Measurements from ENCODE around the gene CDKAL1. TPM values are rescaled to one million over a fixed set of nuclear protein-coding genes. Genes with fewer than 3 reads are reported as not detected.

Gene CDKAL1
- polyA plus RNA-seq, 1 donor from 2014 or later = 29.2 TPM

DNA sequence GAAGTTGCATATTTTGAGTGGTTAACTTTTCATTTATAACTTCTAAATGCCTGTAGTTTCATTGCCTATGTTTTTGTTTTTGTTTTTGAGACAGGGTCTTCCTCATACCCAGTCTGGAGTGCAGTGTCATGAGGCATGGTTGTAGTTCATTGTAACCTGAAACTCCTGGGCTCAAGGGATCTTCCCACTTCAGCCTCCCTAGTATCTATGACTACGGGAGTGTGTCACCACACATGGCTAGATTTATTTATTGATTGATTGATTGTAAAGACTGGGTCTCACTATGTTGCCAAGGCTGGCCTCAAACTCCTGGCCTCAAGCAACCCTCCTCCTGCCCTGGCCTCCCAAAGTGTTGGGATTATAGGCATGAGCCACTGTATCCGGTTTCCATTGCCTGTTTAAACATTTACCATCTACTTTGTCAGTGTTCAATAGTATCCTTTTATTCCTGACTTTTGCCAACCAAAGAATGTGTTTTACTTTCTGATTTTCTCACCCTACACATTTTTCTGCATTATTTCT, 144.6 kb downstream of the CDKAL1 start:
- Mint-ChIP-seq H3K27me3 (no peaks in the 10 kb centered on the region), H3K4me1 (peaks cover 11 to 22% (median 21%) of the 10 kb centered on the region in 3 donors), H3K36me3 (peaks cover 2% of the 10 kb centered on the region), H3K9me3 (no peaks in the 10 kb centered on the region), H3K27ac (no peak overlapping the region), H3K4me3 (no peak overlapping the region)

DNA sequence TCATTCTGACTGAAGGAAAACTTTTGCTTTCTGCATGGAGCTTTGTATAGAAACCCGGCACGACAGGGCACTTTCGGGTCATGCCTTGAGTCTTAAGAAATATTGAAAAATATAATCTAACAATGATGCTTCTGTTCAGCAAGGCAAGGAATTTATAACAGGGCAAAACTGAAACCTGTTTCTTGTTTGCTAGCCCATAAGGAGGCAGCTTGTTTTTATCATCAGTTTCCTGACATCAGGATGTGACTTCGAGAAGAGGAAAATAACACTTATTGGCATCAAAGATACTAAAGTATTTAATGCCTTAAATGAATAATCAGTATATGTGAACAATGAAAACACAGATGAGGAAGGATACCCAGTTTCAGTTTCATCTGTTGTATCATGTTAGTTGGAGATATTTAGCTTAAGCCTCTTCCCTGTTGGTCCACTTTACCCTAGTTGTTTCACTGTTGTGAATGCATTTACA, 146.5 kb downstream of the CDKAL1 start:
- H3K36me3 Mint-ChIP-seq = no peaks in the 10 kb centered on the region
- H3K9me3 Mint-ChIP-seq = no peaks in the 10 kb centered on the region
- peaks cover 8 to 23% (median 23%) of the 10 kb centered on the region in 3 donors for H3K4me1 Mint-ChIP-seq
- no peak overlapping the region for H3K27ac Mint-ChIP-seq
- no peak overlapping the region for H3K4me3 Mint-ChIP-seq
- no peaks in the 10 kb centered on the region for H3K27me3 Mint-ChIP-seq

DNA sequence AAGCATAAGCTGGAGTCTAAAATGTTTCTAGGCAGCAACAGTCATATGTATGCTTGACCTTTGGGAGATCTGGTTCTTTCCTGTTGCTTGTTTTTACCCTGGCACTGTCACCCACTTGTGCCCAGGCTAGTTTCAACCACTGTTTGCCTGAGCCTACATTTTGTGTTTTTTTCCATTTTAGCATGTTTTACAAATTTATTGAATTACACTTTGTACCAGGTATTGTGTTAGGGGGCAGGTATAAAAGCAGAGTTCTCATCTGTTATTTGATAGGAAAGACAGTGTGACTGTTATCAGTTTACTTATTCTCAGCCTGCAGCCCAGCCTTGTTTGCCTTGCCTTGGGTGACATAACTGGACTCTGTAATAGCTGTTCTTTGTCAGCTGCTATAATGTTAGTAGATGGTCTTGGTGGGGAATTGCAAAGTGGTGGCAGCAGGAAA, 147.0 kb downstream of the CDKAL1 start:
- Mint-ChIP-seq H3K9me3 (no peaks in the 10 kb centered on the region), H3K36me3 (no peaks in the 10 kb centered on the region), H3K27me3 (no peaks in the 10 kb centered on the region), H3K4me3 (no peak overlapping the region), H3K4me1 (peaks cover 10 to 24% (median 23%) of the 10 kb centered on the region in 3 donors), H3K27ac (peak overlapping the region in 1 of 3 donors; percentile 18)

DNA sequence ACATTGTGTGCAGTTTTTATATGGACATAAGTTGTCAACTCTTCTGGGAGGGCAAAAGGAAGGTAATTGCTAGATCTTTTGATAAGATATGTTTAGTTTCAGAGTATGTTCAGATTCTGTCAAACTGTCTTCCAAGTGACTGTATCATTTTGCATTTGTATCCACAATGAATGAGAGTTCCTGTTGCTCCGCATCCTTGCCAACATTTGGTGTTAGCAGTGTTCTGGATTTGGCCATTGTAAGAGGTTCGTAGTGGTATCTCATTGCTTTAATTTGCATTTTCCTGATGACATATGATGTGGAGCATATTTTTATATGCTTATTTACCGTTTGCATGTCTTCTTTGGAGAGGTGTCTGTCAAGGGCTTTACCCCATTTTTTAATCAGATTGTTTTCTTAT, 150.2 kb downstream of the CDKAL1 start:
- Mint-ChIP-seq H3K4me1 (peaks cover 21 to 29% (median 27%) of the 10 kb centered on the region in 3 donors), H3K36me3 (no peaks in the 10 kb centered on the region), H3K4me3 (no peak overlapping the region), H3K9me3 (no peaks in the 10 kb centered on the region), H3K27me3 (no peaks in the 10 kb centered on the region), H3K27ac (no peak overlapping the region)

DNA sequence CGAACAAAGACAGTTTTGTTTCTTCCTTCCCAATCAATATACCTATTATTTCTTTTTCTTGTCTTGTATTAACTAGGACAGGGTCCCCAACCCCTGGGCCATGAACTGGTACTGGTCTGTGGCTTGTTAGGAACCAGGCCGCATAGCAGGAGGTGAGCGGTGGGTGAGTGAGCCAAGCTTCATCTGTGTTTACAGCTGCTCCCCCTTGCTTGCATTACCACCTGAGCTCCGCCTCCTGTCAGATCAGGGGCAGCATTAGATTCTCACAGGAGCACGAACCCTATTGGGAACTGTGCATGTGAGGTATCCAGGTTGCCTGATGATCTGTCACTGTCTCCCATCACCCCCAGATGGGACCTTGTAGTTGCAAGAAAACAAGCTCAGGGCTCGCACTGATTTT, 151.9 kb downstream of the CDKAL1 start:
- peaks cover 1% of the 10 kb centered on the region for H3K36me3 Mint-ChIP-seq
- peaks cover 16 to 22% (median 22%) of the 10 kb centered on the region in 3 donors for H3K4me1 Mint-ChIP-seq
- no peak overlapping the region for H3K4me3 Mint-ChIP-seq
- no peaks in the 10 kb centered on the region for H3K27me3 Mint-ChIP-seq
- H3K27ac Mint-ChIP-seq = no peak overlapping the region
- H3K9me3 Mint-ChIP-seq = no peaks in the 10 kb centered on the region

DNA sequence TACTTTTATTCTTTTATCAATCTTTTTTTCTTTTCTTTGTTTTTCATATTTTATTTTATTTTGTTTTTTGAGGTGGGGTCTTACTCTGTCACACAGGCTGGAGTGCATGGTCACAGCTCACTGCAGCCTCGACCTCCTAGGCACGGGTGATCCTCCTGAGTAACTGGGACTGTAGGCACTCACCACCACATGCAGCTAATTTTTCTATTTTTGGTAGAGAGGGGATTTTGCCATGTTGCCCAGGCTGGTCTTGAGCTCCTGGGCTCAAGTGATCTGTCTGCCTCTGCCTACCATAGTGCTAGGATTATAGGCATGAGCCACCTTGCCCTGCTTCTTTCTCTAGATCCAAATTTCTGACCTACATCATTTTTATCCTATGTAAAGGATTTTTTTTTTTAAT, 153.2 kb downstream of the CDKAL1 start:
- Mint-ChIP-seq H3K9me3 (no peaks in the 10 kb centered on the region), H3K27ac (peak overlapping the region in 1 of 3 donors; percentile 17), H3K27me3 (no peaks in the 10 kb centered on the region), H3K4me1 (peaks cover 15 to 21% (median 17%) of the 10 kb centered on the region in 3 donors), H3K4me3 (no peak overlapping the region), H3K36me3 (peaks cover 2% of the 10 kb centered on the region)

DNA sequence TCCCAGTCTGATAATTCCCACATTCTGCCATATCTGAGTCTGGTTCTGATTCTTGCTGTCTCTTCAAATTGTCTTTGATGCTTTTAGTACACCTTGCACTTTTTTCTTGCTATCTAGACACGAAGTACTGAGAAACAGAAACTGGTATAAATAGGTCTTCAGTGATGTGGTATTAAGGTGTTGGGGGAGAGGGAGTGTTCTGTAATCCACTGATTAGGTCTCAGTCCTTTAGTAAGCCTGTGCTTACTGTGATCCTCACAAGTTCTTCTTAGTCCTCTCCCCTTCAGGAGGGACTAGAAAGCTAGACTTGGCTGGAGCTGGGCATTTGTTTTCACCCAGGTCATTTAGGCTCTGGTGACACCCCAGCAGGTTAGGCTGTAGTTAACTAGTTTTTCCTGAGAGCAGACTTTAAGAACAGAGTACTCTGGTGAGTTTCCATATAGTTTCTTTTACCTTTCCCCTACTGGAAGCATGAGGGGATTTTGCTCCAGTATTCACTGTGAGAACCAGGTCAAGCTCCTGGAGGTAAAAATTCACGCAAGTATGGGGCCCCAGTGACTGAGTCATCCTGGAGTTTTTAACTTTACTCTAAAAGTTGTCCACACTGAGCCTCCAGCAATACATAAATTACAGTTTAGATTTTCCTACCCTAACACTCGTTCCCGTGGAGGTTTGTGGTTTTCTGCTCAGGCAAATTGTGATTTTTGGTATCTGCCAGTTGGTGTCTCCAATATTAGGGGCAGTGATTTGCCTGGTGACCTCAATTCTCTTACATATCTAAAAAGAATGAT, 154.6 kb downstream of the CDKAL1 start:
- no peaks in the 10 kb centered on the region for H3K9me3 Mint-ChIP-seq
- H3K27me3 Mint-ChIP-seq = no peaks in the 10 kb centered on the region
- no peak overlapping the region for H3K27ac Mint-ChIP-seq
- peaks cover 2% of the 10 kb centered on the region for H3K36me3 Mint-ChIP-seq
- H3K4me1 Mint-ChIP-seq = peaks cover 15 to 21% (median 17%) of the 10 kb centered on the region in 3 donors
- peak overlapping the region in 2 of 4 donors; percentile 9 to 40 for H3K4me3 Mint-ChIP-seq

DNA sequence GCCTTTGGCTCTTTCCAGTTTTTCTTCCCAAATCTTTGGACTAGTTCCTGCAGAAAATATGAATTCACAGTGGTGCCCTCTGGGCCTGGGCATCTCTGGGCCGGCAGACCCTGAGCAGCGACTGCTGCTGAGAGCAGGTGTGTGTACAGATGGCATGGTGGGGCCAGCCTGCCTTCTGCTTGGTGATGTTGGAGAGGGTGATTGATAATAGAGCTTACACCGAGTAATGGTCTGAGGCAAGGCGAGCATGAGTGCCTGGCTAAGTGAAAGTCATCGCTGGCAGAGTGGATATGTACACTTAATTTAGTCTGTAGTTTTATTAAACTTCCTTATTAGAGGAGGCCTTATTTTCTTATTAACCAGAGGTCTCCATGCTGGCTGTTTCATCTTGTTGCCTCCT, 156.9 kb downstream of the CDKAL1 start:
- Mint-ChIP-seq H3K4me1 (peaks cover 13 to 16% (median 14%) of the 10 kb centered on the region in 3 donors), H3K27ac (no peak overlapping the region), H3K36me3 (peaks cover 4% of the 10 kb centered on the region), H3K4me3 (no peak overlapping the region), H3K9me3 (no peaks in the 10 kb centered on the region), H3K27me3 (no peaks in the 10 kb centered on the region)

DNA sequence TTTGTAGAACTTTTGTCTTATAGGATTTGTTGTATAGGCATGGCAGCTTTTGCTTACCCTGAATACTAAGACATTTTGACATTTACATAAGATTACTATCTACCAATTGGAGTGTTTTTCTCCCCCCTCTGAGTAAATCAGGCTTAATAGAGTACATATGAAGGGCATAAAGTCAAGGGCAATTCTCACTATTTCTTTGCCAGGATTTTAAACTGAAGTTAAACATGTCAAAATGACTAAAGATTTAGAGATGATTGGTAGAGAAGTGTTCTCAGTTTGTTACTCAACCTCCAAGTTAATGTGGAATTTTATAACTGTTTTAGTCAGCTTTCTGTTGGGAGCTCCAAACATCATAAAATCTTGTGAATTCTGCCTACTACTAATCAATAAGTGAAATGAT, 157.8 kb downstream of the CDKAL1 start:
- no peak overlapping the region for H3K4me3 Mint-ChIP-seq
- H3K27ac Mint-ChIP-seq = no peak overlapping the region
- no peaks in the 10 kb centered on the region for H3K27me3 Mint-ChIP-seq
- H3K9me3 Mint-ChIP-seq = no peaks in the 10 kb centered on the region
- peaks cover 9 to 20% (median 13%) of the 10 kb centered on the region in 3 donors for H3K4me1 Mint-ChIP-seq
- peaks cover 4% of the 10 kb centered on the region for H3K36me3 Mint-ChIP-seq

DNA sequence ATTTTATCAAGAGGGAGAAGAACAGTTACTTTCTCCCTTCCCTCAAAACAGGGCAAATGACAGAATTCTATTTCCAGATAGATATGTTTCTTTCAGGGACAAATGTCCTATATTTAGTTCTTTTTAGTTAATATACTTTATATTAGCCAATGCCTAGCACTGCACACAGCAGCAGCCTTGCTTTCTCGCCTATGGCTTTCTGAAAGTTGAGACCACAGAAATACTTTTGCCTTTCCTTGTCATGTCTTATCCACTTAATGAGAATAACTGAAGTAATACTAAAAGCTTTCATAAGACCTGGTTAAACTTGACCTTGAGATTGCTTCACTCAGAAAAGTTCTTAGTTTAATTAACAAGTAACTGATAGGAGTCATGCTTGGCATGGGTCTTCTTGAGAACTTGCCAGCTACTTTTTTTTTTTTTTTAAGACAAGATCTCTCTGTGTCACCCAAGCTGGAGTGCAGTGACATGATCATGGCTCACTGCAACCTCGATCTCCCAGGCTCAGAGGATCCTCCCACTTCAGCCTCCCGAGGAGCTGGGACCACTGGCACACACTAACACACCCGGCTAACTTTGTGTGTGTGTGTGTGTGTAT, 159.3 kb downstream of the CDKAL1 start:
- H3K9me3 Mint-ChIP-seq = no peaks in the 10 kb centered on the region
- H3K36me3 Mint-ChIP-seq = peaks cover 10% of the 10 kb centered on the region
- H3K4me1 Mint-ChIP-seq = peaks cover 5 to 16% (median 15%) of the 10 kb centered on the region in 3 donors
- H3K4me3 Mint-ChIP-seq = no peak overlapping the region
- no peaks in the 10 kb centered on the region for H3K27me3 Mint-ChIP-seq
- H3K27ac Mint-ChIP-seq = peak overlapping the region in 1 of 3 donors; percentile 60

DNA sequence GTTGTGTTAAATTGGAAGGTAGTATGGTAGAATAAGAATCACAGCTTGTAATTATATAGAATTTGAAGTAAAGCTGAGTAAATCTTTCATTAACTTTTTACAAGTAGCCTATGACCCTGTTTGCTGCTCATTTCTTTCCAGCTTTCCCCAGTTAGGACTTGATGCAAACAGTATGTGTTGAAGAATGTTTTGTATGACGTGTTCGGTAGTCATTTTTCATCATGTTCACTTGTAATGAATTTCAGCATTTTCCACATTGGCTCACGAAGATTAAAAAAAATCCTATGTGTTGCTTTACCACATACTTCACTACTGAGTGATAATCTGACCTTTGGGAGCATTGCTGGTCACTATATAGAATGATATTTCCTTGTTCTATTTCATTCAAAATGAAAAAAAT, 162.4 kb downstream of the CDKAL1 start:
- H3K4me3 Mint-ChIP-seq = no peak overlapping the region
- no peaks in the 10 kb centered on the region for H3K9me3 Mint-ChIP-seq

DNA sequence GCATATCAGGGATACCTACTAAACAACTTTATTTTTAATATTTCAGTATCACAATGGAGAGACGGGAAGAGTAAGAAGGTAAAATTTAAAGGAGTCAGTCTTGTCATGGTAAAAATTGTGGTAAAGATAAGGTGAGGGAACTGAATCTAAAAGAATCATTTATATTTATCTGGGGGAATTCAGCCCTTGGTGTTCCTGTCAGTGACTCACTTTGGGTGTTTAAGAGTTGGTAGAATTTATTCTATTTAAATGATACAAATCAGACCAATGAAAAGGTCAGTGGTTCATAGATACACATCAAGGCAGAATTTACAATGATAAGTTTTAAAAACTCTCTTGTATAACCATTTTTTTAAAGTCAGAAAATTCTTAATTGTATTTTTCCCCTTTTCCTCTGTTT, 164.4 kb downstream of the CDKAL1 start:
- H3K36me3 Mint-ChIP-seq = peaks cover 17% of the 10 kb centered on the region
- H3K4me3 Mint-ChIP-seq = no peak overlapping the region
- H3K4me1 Mint-ChIP-seq = peaks cover 15 to 34% (median 21%) of the 10 kb centered on the region in 3 donors
- no peaks in the 10 kb centered on the region for H3K9me3 Mint-ChIP-seq
- no peak overlapping the region for H3K27ac Mint-ChIP-seq
- no peaks in the 10 kb centered on the region for H3K27me3 Mint-ChIP-seq

More for the DNA sequence above, 162.4 kb downstream of the CDKAL1 start:
- Mint-ChIP-seq H3K36me3 (peaks cover 17% of the 10 kb centered on the region), H3K27ac (peak overlapping the region in 1 of 3 donors; percentile 8), H3K27me3 (no peaks in the 10 kb centered on the region), H3K4me1 (peaks cover 10 to 24% (median 14%) of the 10 kb centered on the region in 3 donors)

DNA sequence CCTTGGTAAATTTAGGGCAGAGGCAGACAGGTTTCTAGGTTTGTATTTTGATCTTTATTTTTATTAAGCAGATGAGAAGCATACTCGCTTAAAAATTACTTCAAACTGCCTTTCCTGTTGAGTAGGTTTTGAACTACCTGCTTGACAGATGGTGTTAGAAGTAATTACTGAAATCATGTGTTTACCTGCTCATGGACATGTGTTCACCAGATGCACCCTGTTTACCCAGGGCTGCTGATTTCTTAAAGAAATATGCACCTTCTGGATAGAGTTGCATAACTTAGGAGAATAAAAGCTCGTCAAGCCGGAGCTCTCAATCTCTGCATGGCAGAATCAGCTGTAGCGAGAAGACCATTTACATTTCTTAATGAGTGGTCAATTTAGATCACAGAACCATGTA, 165.1 kb downstream of the CDKAL1 start:
- Mint-ChIP-seq H3K36me3 (peaks cover 17% of the 10 kb centered on the region), H3K9me3 (no peaks in the 10 kb centered on the region), H3K4me3 (no peak overlapping the region), H3K4me1 (peaks cover 21 to 40% (median 27%) of the 10 kb centered on the region in 3 donors), H3K27me3 (no peaks in the 10 kb centered on the region), H3K27ac (no peak overlapping the region)

DNA sequence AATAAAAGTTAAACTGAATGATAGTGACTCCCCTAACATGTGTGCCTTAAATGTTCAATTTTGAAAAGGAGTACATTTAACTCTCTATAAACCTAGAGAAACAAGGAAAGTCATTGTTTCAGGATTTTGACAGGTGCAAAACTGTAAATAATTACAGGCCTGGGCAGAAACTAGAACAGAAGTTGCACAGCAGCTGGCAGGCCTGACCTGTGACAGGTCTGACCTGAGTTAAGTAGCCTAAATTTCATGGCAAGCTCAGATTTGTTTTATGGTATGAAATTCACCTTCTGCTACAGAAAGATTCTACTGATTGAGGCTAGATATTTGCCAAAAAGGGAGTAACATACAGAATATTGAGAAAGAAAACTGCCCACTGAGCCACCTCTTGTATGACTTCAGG, 166.1 kb downstream of the CDKAL1 start:
- Mint-ChIP-seq H3K27ac (no peak overlapping the region), H3K4me3 (no peak overlapping the region), H3K27me3 (no peaks in the 10 kb centered on the region), H3K4me1 (peaks cover 21 to 45% (median 30%) of the 10 kb centered on the region in 3 donors), H3K36me3 (peaks cover 15% of the 10 kb centered on the region), H3K9me3 (no peaks in the 10 kb centered on the region)

DNA sequence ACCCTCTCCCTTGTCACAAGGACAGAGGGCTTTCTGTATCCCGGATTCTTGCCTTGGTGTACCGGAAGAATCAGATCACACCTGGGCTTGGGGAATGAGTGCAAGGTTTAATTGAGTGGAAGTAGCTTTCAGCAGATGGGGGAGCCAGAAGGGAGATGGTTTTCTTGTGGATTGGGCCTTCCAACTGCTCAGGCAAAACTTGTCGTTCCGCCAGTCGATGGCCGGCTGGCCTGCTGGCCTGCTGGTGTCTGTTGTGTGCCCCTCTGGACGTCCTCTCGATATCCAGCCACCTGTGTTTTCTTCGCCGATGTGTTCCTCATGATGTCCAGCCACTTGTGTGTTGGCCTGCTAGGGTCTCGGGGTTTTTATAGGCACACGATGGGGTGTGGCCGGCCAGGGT, 168.1 kb downstream of the CDKAL1 start:
- Mint-ChIP-seq H3K4me3 (no peak overlapping the region), H3K27ac (no peak overlapping the region), H3K4me1 (peaks cover 25 to 55% (median 29%) of the 10 kb centered on the region in 3 donors), H3K36me3 (peaks cover 15% of the 10 kb centered on the region), H3K9me3 (no peaks in the 10 kb centered on the region), H3K27me3 (no peaks in the 10 kb centered on the region)
